Stimulated activated CD8-positive, alpha-beta memory T cell treated with anti-CD3 and anti-CD28 coated beads, Interleukin-15, amount 100 ng/mL, for 48 hours (primary cell): ENCODE measurements around the gene KRTAP15-1.

Experiments used
- DNase-seq, 2 donors: peaks; one replicate each; pipeline ENCODE4 v3.0.0-alpha.2; 2020; ENCODE audit warnings: low read depth in 2 of 2

The KRTAP15-1 gene

DNA sequence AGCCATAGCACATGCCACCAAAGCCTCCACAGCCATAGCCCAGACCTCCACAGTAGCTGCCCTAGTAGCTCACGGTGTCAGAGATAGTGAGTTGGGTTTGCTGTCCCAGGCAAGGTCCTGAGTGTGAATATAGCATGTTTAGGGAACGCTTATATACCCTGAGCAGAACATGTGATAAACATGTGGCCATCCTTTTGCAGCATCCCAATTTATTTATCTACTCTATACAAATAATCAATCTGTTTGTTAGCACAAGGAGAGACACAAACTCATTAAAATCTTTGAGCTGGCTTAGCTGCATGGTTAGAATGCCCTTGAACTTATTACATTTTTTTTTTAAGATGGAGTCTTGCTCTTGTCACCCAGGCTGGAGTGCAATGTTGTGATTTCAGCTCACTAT, 47.3 kb downstream of the KRTAP15-1 start, which contains the start of gene KRTAP19-2:
Gene KRTAP19-2, minus strand, starts transcription at position 101 of the 400 bp plus-strand sequence. Its CDS starts 88 bp downstream, at position 13.
- DNase-seq: no peak
